Measurements from ENCODE around the gene NLGN1.

NLGN1 gene

DNA sequence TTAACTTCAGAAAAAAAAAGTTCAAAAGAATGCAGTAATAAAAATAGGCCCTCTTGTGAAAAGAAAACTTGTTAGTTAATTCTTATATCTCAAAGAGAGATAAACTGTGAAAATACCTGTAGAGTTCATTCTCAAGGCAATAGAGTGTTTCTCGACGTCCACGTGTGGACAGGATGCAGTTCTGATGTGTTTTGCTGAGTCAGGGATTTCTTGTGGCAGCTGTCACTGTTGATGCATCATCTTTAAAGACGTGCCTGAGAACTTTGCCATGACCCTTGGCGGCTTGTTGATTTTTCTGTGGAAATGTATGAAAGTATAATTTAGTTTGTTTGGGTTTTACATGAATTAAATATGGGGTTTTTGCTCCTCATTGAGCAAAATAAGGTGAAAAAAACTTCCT, 702.2 kb downstream of the NLGN1 start:
- ATAC-seq (replicated peaks) = no peak
- Mint-ChIP-seq H3K36me3 (ENCODE audit: insufficient read depth) (peaks cover 2% of the 10 kb centered on the region), H3K4me1 (ENCODE audit: low read depth in 2 of 2) (no peaks in the 10 kb centered on the region), H3K9me3 (peaks cover 0 to 10% of the 10 kb centered on the region in 2 donors), H3K4me3 (no peak overlapping the region), H3K27me3 (no peaks in the 10 kb centered on the region), H3K27ac (no peak overlapping the region)
- no peak for DNase-seq

DNA sequence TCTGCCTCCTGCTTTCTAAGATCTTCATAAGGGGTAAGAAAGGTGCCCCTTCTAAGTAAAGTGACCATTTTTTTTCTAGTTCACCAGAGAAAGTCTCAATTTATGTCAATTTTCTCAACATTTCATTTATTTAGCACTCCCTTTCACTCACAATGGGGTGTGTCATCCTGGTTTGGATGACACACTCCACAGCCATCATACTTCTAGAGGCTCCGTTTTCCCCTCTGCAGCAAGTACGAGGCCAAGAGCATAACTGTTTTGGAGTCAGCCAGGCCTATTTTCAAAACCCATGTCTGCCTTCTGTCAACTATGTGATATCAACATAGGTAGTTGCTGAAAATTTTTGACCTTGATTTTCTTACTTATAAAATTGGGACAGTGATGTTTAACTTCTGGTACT, 703.2 kb downstream of the NLGN1 start:
- ATAC-seq (replicated peaks) = no peak

DNA sequence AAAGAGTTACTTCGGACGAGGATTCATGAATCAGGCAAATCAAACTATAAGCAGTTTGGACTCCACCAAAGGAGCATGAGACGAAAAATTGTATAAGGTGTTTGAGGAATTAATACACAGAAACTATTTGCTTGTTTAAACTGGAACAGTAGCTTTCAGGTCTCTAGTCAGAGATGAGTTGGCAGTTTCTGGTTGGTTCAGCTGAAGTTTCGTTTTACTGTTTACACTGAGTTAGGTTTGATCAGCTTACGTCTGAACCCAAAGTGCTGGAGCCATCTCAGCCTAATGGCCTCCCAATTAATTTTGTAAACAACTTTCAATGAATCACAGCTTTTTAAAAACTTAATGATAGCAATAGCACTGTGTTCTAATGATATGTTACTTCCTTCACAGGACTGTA, 703.7 kb downstream of the NLGN1 start:
- no peak for ATAC-seq (replicated peaks)
- no peaks in the 10 kb centered on the region for H3K4me1 Mint-ChIP-seq (ENCODE audit: low read depth in 2 of 2)
- H3K36me3 Mint-ChIP-seq (ENCODE audit: insufficient read depth) = peaks cover 2% of the 10 kb centered on the region
- no peak overlapping the region for H3K27ac Mint-ChIP-seq
- peaks cover 0 to 10% of the 10 kb centered on the region in 2 donors for H3K9me3 Mint-ChIP-seq
- H3K27me3 Mint-ChIP-seq = no peaks in the 10 kb centered on the region
- DNase-seq = no peak
- H3K4me3 Mint-ChIP-seq = no peak overlapping the region

More for the DNA sequence above, 703.2 kb downstream of the NLGN1 start:
- no peak overlapping the region for H3K4me3 Mint-ChIP-seq
- H3K27ac Mint-ChIP-seq = no peak overlapping the region
- no peaks in the 10 kb centered on the region for H3K27me3 Mint-ChIP-seq
- no peaks in the 10 kb centered on the region for H3K4me1 Mint-ChIP-seq (ENCODE audit: low read depth in 2 of 2)
- DNase-seq = no peak
- H3K36me3 Mint-ChIP-seq (ENCODE audit: insufficient read depth) = peaks cover 2% of the 10 kb centered on the region
- H3K9me3 Mint-ChIP-seq = peaks cover 0 to 10% of the 10 kb centered on the region in 2 donors

DNA sequence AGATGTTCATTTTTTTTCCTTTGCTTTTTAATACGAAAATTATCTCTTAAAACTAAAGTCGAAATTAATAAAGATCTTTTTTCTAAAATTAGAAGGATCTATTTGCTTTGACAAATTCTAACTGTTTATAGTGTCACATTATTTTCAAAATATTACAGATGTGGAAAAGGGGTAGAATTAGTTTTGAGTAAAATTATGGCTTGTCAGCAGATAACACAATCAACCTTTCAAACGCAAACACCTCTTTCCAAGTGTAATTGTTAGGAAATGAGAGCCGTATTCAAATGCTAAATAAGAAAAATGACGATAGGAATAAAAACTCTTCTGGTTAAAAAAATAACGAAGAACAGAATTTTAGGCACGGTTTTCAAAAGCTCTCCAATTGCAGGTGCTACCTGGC, 704.7 kb downstream of the NLGN1 start:
- peaks cover 2% of the 10 kb centered on the region for H3K36me3 Mint-ChIP-seq (ENCODE audit: insufficient read depth)
- ATAC-seq (replicated peaks) (no peak), DNase-seq (no peak)
- peaks cover 0 to 12% of the 10 kb centered on the region in 2 donors for H3K9me3 Mint-ChIP-seq
- no peak overlapping the region for H3K27ac Mint-ChIP-seq
- H3K27me3 Mint-ChIP-seq = no peaks in the 10 kb centered on the region
- no peak overlapping the region for H3K4me3 Mint-ChIP-seq
- H3K4me1 Mint-ChIP-seq (ENCODE audit: low read depth in 2 of 2) = no peaks in the 10 kb centered on the region

DNA sequence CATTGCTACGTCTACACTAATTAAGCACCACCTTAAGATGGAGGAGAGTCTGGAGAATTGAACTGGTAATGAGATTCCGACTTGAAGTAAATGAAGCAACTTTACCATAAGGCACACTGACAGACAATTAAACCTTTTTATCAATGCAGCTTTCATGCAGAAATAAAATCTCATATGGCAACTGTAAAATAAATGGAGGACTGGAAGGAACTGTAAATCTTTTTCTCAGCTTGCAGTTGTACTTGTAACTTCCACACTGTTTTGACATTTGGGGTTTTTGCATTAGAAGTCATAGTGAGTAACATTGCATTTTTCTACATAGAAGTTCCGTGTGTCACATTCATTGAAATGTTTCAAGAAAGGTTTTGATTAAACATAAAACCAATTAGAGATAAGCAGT, 705.3 kb downstream of the NLGN1 start:
- Mint-ChIP-seq H3K4me1 (ENCODE audit: low read depth in 2 of 2) (no peaks in the 10 kb centered on the region), H3K36me3 (ENCODE audit: insufficient read depth) (peaks cover 2% of the 10 kb centered on the region), H3K4me3 (no peak overlapping the region), H3K9me3 (peaks cover 0 to 12% of the 10 kb centered on the region in 2 donors), H3K27ac (no peak overlapping the region), H3K27me3 (no peaks in the 10 kb centered on the region)
- DNase-seq (no peak), ATAC-seq (replicated peaks) (no peak)

DNA sequence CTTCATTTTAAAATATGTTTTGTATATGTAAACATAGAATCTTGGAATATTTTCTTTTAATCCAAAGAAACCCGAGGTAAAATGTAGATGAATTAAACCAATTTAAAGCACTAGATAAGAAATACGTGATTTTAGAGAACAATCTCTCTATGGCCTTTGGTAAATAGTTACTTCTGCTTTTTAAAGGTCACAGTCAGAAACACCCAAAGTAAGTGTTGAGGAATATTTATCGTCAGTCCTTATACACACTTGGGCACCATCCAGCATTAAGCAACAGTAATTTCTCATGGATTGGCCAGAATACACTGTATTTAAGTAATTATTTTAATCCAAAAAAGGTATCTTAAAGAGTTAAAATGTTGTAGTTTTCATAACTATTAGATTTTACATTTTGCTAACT, 713.2 kb downstream of the NLGN1 start:
- peaks cover 7 to 10% of the 10 kb centered on the region in 2 donors for H3K9me3 Mint-ChIP-seq
- no peaks in the 10 kb centered on the region for H3K27me3 Mint-ChIP-seq
- H3K36me3 Mint-ChIP-seq (ENCODE audit: insufficient read depth) = no peaks in the 10 kb centered on the region
- no peak overlapping the region for H3K4me3 Mint-ChIP-seq
- no peaks in the 10 kb centered on the region for H3K4me1 Mint-ChIP-seq (ENCODE audit: low read depth in 2 of 2)
- no peak for ATAC-seq (replicated peaks)
- DNase-seq = no peak
- H3K27ac Mint-ChIP-seq = no peak overlapping the region

DNA sequence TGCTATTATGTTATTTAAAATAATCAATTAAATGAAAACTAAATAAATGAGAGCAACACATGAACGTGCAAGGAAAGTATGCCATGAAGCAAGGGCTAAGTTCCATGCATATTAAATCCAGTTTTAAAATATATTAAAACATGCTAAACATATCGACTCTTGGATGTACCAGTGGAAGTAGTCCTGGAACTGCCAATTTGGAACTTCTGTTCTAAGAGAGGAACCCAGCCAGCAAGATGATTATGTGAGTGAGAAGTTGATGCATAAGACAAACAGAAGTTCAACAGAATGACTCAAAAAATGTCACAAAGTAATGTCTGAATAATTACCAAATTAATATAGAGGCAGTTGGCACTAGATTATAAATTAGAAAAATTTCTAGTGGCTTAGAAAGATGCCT, 714.2 kb downstream of the NLGN1 start:
- no peaks in the 10 kb centered on the region for H3K4me1 Mint-ChIP-seq (ENCODE audit: low read depth in 2 of 2)
- no peak for DNase-seq
- no peak for ATAC-seq (replicated peaks)
- H3K4me3 Mint-ChIP-seq = no peak overlapping the region
- no peaks in the 10 kb centered on the region for H3K36me3 Mint-ChIP-seq (ENCODE audit: insufficient read depth)
- H3K27me3 Mint-ChIP-seq = no peaks in the 10 kb centered on the region
- H3K9me3 Mint-ChIP-seq = peaks cover 7 to 10% of the 10 kb centered on the region in 2 donors
- H3K27ac Mint-ChIP-seq = no peak overlapping the region

DNA sequence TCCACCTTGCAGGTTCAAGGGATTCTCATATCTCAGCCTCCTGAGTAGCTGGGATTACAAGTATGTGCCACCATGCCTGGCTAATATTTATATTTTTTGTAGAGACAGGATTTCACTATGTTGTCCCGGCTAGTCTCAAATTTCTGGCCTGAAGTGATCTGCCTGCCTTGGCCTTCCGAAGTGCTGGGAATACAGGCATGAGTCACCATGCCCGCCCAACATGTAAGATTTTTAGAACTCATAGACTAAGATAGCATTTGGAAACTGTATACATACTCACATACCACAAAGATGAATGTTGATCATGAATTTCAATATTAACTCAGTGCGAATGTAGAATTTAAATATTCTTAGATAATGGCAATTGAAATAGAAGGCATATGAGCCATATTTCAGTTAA, 718.9 kb downstream of the NLGN1 start:
- Mint-ChIP-seq H3K9me3 (peaks cover 2 to 7% of the 10 kb centered on the region in 2 donors), H3K27ac (no peak overlapping the region), H3K27me3 (no peaks in the 10 kb centered on the region), H3K4me1 (ENCODE audit: low read depth in 2 of 2) (no peaks in the 10 kb centered on the region), H3K4me3 (no peak overlapping the region), H3K36me3 (ENCODE audit: insufficient read depth) (no peaks in the 10 kb centered on the region)
- ATAC-seq (replicated peaks) (no peak), DNase-seq (no peak)

DNA sequence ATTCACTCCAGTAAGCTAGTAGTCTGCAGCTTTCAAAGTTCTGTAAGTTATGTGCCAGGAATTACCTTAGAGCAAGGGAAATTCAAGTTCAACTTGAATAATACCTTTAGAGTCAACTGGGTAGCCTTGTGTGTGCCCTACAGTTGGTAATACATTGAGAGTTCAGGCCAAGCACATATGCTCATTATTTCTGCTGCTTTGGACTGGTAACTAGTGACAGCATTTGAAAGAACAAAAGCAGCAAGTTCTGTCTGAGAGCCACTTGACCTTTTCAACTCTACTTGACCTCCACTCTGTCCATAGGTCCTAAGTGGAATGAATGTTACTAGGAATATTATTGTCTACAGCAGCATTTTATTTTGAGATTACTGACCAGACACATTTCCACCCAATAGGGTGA, 723.5 kb downstream of the NLGN1 start:
- no peak for ATAC-seq (replicated peaks)
- no peak overlapping the region for H3K4me3 Mint-ChIP-seq
- no peaks in the 10 kb centered on the region for H3K36me3 Mint-ChIP-seq (ENCODE audit: insufficient read depth)
- no peak overlapping the region for H3K27ac Mint-ChIP-seq
- H3K9me3 Mint-ChIP-seq = peaks cover 1 to 15% of the 10 kb centered on the region in 2 donors
- no peaks in the 10 kb centered on the region for H3K4me1 Mint-ChIP-seq (ENCODE audit: low read depth in 2 of 2)
- no peak for DNase-seq
- no peaks in the 10 kb centered on the region for H3K27me3 Mint-ChIP-seq

DNA sequence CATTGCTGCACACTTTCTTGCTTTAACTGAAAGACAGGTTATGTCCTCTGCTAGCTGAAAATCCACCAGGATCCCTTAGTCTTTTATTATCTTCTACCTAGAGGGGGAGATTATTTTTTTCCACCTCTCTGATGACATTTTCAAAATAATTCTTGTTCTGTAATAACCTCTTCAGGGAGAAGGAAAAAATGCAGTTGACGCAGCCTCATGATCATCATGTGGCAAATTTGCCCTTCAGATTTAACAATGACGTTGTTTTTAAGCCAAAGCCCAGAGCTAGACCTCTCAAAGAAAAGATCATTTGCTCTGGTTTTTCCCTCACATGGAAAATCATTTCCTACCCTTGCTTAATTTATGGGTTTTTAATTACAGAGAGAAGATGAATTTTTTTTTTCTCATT, 724.9 kb downstream of the NLGN1 start:
- no peak for DNase-seq
- H3K9me3 Mint-ChIP-seq = peaks cover 1 to 15% of the 10 kb centered on the region in 2 donors

DNA sequence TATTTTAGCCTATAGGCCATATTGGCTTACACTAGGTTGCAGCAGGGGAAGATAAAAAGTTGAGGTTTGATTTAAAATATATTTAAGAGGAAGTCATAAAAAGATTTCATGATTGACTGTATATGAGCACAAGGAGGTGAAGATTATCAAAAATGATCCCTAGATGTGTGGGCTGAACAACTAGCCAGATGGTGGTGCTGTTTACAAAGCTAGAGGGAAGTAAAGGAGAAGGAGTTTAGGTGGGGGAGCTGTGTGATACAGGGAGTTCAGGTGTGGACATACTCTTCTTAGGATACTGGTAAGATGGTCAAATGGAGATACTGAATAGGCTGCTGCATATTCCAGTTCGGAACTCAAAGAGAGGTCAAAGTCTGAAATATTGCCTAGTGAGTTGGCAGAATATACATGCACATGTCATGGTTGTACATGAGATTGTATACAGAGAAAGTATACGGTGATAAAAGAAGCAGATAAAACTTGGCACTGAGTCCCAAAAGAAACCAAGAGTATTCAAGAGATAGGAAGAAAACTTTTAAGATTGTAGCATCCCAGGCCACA, 727.8 kb downstream of the NLGN1 start:
- Mint-ChIP-seq H3K4me3 (no peak overlapping the region), H3K9me3 (peaks cover 6 to 15% of the 10 kb centered on the region in 2 donors), H3K4me1 (ENCODE audit: low read depth in 2 of 2) (no peaks in the 10 kb centered on the region), H3K36me3 (ENCODE audit: insufficient read depth) (no peaks in the 10 kb centered on the region), H3K27ac (no peak overlapping the region), H3K27me3 (no peaks in the 10 kb centered on the region)
- ATAC-seq (replicated peaks) (no peak), DNase-seq (no peak)

More for the DNA sequence above, 724.9 kb downstream of the NLGN1 start:
- Mint-ChIP-seq H3K36me3 (ENCODE audit: insufficient read depth) (no peaks in the 10 kb centered on the region), H3K27ac (no peak overlapping the region), H3K27me3 (no peaks in the 10 kb centered on the region), H3K4me1 (ENCODE audit: low read depth in 2 of 2) (no peaks in the 10 kb centered on the region), H3K4me3 (no peak overlapping the region)
- ATAC-seq (replicated peaks) = no peak

DNA sequence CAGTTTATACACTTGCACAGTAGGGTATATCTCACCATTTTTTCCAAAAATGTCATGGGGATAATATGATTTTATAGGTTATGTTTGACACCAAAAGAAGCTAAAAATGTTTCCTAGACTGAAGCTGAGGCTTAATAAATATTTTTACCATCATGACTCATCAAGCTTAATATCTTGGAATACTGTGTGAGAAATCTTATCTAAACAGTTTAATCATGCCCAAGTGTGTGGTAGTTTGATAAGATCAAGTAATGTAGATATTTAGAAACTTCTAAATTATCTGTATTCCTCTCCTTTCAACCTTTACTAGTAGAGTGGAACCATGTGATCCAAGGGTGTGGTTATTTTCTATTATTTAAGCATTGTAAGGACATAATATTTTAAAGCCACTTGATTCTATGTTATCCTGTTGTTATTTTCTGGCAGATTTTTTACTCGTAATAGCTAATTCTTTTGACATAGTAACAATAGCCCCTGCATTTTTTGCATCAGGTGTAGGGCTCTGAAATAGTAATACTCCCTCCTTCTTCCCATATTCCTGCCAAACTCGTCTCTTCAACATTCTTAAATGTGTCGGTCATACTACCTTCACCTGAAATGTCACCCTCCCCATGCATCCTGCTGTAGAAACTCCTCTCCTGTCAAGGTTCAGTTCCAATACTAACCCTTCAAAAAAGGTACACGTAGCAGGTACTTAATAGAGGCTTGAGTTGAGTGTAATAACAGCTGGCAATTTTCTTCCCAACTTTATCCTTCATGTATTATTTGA, 729.6 kb downstream of the NLGN1 start:
- Mint-ChIP-seq H3K27ac (no peak overlapping the region), H3K27me3 (no peaks in the 10 kb centered on the region), H3K4me1 (ENCODE audit: low read depth in 2 of 2) (no peaks in the 10 kb centered on the region), H3K9me3 (peaks cover 6 to 15% of the 10 kb centered on the region in 2 donors), H3K4me3 (no peak overlapping the region), H3K36me3 (ENCODE audit: insufficient read depth) (no peaks in the 10 kb centered on the region)
- ATAC-seq (replicated peaks) (no peak), DNase-seq (no peak)

DNA sequence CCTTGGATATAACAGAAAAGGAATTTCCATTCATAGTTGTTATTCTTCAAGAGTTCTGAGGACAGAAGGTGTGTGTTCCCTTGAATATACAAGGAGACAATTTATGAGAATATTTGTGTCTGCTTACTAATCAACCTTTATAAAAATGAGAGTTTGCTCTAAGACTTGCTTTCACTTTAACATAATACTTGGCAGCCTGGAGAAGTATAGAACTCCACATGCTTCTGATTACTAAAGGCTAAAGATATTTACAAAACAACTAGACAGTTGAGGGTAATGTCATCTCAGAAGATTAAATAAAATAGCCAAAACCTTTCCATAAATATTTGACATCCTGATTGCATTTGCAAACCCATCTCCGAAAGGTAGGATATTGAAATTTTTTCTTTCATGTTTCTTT, 734.5 kb downstream of the NLGN1 start:
- Mint-ChIP-seq H3K27ac (no peak overlapping the region), H3K4me3 (no peak overlapping the region), H3K36me3 (ENCODE audit: insufficient read depth) (no peaks in the 10 kb centered on the region), H3K27me3 (no peaks in the 10 kb centered on the region), H3K4me1 (ENCODE audit: low read depth in 2 of 2) (no peaks in the 10 kb centered on the region), H3K9me3 (peaks cover 0 to 9% of the 10 kb centered on the region in 2 donors)
- ATAC-seq (replicated peaks) = no peak
- no peak for DNase-seq

DNA sequence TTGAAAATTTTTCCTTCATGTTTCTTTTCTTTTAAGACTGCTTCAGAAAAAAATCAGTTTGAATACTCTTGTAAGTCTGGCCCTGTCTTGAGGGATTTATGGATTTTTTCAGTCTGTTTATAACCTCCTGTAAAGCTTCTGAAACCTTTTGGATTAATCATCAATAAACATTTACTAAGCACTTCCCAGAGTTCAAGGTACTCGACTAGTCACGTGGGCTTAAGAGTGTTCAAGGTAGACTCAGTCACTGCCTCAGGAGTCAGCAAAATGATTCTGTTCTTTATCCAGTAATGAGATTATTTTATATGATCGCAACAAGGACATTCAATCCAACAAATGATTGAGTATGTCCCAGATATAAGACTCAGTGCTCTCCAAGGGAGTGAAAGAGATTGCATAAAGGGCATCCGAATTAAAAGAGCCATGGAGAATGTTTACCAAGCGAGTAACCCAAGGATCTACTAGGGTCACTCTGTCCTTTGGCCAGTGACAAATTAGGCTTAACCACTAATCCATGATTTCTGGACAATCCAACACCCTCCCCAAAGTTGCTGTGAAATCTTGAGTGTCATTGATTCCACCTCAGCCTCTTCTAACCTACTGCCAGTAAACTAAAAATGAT, 735.0 kb downstream of the NLGN1 start:
- no peaks in the 10 kb centered on the region for H3K4me1 Mint-ChIP-seq (ENCODE audit: low read depth in 2 of 2)
- ATAC-seq (replicated peaks) (no peak), DNase-seq (no peak)
- H3K27me3 Mint-ChIP-seq = no peaks in the 10 kb centered on the region
- H3K36me3 Mint-ChIP-seq (ENCODE audit: insufficient read depth) = no peaks in the 10 kb centered on the region
- no peak overlapping the region for H3K4me3 Mint-ChIP-seq
- H3K9me3 Mint-ChIP-seq = peaks cover 0 to 9% of the 10 kb centered on the region in 2 donors
- H3K27ac Mint-ChIP-seq = no peak overlapping the region

Data from effector memory CD8-positive, alpha-beta T cell (primary cell).